D721Med (cell line): ENCODE measurements around the gene YIF1B.

Experiments used
- DNase-seq: peaks from one replicate; pipeline ENCODE4 v3.0.0; 2011; ENCODE audit warnings: low spot score; ENCODE audit not compliant: insufficient read length
- FAIRE-seq: peaks from 2 replicates; lab custom pipeline; 2011; peaks lifted over from hg19 to GRCh38; lab: Jason Lieb, UNC
- TF ChIP-seq, protein P1 (sequence below): IDR thresholded peaks from 2 replicates; pipeline ENCODE4 v1.5.1; 2012; ENCODE audit warnings: mild to moderate bottlenecking, control low read depth; ENCODE audit not compliant: insufficient read depth; ENCODE audit errors: missing control alignments

YIF1B gene

DNA sequence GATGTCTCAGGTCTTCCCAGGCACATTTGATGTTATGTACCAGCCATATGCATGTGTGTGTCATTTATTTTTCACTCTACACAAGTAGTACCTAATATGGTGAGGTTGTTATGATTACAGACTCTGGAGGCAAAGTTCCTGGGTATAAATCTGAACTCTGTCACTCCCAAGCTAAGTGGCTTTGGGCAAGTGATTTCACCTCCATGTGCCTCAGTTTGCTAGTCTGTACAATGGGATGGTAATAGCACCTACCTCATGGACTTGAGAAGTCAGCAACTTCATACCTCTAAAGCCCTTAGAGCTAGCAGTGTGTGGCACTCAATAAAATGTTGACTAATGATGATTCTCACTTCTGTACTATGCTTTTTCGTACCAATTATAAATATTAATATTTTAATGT, 16.0 kb upstream of the YIF1B start:
- no peak for DNase-seq
- no peak for FAIRE-seq
- TF ChIP-seq, protein P1, sequence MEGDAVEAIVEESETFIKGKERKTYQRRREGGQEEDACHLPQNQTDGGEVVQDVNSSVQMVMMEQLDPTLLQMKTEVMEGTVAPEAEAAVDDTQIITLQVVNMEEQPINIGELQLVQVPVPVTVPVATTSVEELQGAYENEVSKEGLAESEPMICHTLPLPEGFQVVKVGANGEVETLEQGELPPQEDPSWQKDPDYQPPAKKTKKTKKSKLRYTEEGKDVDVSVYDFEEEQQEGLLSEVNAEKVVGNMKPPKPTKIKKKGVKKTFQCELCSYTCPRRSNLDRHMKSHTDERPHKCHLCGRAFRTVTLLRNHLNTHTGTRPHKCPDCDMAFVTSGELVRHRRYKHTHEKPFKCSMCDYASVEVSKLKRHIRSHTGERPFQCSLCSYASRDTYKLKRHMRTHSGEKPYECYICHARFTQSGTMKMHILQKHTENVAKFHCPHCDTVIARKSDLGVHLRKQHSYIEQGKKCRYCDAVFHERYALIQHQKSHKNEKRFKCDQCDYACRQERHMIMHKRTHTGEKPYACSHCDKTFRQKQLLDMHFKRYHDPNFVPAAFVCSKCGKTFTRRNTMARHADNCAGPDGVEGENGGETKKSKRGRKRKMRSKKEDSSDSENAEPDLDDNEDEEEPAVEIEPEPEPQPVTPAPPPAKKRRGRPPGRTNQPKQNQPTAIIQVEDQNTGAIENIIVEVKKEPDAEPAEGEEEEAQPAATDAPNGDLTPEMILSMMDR = no peak

DNA sequence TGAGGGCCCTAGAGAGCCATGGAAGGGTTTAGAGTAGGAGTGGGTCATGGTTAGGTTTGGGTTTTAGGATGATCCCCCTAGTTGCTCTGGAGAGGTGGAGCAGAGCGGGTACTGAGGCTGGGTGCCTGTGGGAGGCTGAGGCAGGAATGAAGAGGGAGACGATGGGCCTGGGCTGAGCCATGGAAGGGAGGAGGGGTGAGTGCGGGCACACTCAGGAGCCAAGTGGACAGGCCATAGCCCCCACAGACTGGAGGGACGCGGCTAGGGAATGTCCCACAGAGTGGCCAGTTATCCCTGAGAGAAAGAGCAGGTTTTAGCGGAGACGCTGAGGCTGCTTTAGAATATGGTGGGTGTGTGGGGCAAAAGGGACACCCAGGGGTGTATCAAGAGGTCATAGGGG, 13.9 kb upstream of the YIF1B start:
- no peak for FAIRE-seq
- TF ChIP-seq, protein P1 = no peak
- no peak for DNase-seq

DNA sequence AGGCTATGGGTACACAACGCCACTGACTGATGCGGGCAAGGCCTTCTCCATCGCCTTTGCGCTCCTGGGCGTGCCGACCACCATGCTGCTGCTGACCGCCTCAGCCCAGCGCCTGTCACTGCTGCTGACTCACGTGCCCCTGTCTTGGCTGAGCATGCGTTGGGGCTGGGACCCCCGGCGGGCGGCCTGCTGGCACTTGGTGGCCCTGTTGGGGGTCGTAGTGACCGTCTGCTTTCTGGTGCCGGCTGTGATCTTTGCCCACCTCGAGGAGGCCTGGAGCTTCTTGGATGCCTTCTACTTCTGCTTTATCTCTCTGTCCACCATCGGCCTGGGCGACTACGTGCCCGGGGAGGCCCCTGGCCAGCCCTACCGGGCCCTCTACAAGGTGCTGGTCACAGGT, 10.8 kb upstream of the YIF1B start:
- DNase-seq = no peak
- TF ChIP-seq, protein P1 = no peak
- no peak for FAIRE-seq

DNA sequence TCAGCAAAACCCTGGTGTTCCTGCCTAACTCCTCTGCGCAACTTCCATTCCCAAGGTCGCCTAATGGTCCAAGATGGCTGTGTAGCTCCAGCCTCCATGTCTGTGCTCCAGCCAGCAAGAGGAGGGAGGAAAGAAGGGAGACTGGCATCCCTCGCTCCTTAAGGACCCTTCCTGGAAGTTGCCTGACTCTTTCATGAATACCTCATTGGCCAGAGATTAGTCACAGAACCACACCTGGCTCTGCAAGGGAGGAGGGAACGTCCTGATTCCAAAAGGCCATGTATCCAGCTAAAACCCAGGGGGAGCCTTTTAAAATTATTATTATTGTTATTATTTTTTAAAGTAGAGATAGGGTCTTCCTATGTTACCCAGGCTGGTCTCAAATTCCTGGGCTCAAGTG, 8.7 kb upstream of the YIF1B start:
- TF ChIP-seq, protein P1 = no peak
- DNase-seq (no peak), FAIRE-seq (no peak)

DNA sequence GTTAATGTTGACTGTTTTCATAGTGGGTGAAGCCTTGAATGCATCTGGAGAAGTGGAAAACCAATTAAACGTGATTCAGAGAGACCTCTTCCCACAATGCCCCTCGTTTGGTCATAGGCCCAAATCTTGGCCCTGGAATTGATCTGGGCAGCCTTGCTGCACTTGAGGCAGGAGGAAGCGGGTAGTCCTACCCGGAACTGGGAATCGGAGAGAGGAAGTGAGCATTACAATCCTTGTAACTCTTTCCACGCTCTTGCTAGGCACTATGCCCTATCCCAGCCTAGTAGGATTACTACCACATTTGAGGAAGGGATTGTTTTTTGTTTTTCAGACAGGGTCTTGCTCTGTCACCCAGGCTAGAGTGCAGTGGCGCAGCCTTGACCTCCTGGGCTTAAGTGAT, 7.5 kb upstream of the YIF1B start:
- DNase-seq = no peak
- TF ChIP-seq, protein P1 = no peak
- FAIRE-seq = no peak

DNA sequence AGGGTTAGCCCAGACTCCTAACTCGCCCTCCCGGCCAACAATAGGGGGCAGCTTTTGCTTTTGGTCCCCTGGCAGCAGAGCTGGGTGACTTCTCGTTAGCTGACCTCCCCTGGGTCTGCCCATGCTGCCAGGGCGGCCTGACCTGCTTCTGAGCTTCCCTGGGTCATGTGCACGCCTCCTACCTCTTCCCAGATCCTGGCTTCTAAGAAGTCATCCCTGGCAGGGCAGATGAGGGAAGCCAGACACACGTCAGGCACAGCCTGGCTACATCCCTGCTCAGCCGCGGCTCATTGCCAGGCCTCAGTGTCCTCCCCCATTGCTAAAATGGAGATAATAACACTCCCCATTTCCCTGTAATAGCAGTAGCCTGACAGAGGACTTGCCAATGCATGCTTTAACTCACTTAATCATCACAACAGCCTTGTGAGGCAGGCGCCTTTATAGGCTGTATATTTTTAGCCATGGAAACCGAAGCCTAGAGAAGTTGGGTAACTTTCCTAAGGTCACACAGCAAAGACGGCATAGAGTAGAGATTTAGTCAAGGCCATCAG, 6.0 kb upstream of the YIF1B start:
- TF ChIP-seq, protein P1 = no peak
- no peak for FAIRE-seq
- DNase-seq = no peak

DNA sequence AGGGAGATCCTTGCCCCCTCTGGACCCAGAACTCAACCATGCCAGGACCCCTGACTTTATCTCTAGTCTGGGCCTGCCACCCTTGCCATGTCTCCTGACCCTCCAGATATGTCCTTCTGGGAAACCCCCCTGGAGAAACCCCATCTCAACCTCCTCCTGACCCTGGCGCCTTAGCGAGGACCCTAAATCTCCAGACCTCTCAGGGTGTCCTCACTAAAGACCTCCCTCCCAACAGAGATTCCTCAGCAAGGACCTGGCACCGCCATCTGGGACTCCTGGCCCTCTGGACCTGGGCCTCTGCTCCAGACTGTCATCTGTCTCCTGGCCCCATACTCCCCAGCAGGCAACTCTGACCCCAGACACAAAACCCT, 5.2 kb upstream of the YIF1B start:
- FAIRE-seq (no peak), DNase-seq (no peak)
- TF ChIP-seq, protein P1 = no peak
